ENCODE results near the gene ADCY6.

ADCY6 gene
- 0 to 0.19 (median 0) reads per million in 3 donors for total RNA-seq

GRCh38 chr12:48788854-48789775, at the start of gene ADCY6:
Gene ADCY6 (minus strand): TSS chr12:48789089. CDS start chr12:48783434, 5,655 bp downstream.
- no peak within 1 kb of the TSS for H3K27ac ChIP-seq (ENCODE audit: insufficient read depth, low read length, poor library complexity, severe bottlenecking)
- H3K4me3 ChIP-seq (ENCODE audit: insufficient read depth, low read depth, low read length, poor library complexity, severe bottlenecking), result peak within 1 kb of the TSS; percentile 51
- peaks cover 11% of the 10 kb centered on the region for H3K4me1 ChIP-seq (ENCODE audit: control insufficient read depth, insufficient read depth, low read length, poor library complexity, severe bottlenecking)
- H3K9me3 ChIP-seq (ENCODE audit: control insufficient read depth, low read length), result no peaks in the 10 kb centered on the region
- H3K36me3 ChIP-seq (ENCODE audit: control insufficient read depth, insufficient read depth, low read length), result no peaks in the 10 kb centered on the region
- DNase-seq, result no peak
- peaks cover 22% of the 10 kb centered on the region for H3K27me3 ChIP-seq (replicated peaks; ENCODE audit: control insufficient read depth, insufficient read depth, low read length, poor library complexity, severe bottlenecking)

GRCh38 chr12:48838048-48838447, 49.2 kb upstream of the ADCY6 start:
- peaks cover 67% of the 10 kb centered on the region for H3K36me3 ChIP-seq (ENCODE audit: control insufficient read depth, insufficient read depth, low read length)

GRCh38 chr12:48832321-48833060, 43.6 kb upstream of the ADCY6 start:
- DNase-seq, result no peak
- Histone ChIP-seq H3K36me3 (ENCODE audit: control insufficient read depth, insufficient read depth, low read length) (peaks cover 85% of the 10 kb centered on the region), H3K9me3 (ENCODE audit: control insufficient read depth, low read length) (no peaks in the 10 kb centered on the region), H3K27ac (ENCODE audit: insufficient read depth, low read length, poor library complexity, severe bottlenecking) (no peak overlapping the region), H3K27me3 (replicated peaks; ENCODE audit: control insufficient read depth, insufficient read depth, low read length, poor library complexity, severe bottlenecking) (no peaks in the 10 kb centered on the region), H3K4me3 (ENCODE audit: insufficient read depth, low read depth, low read length, poor library complexity, severe bottlenecking) (no peak overlapping the region), H3K4me1 (ENCODE audit: control insufficient read depth, insufficient read depth, low read length, poor library complexity, severe bottlenecking) (no peaks in the 10 kb centered on the region)

More at GRCh38 chr12:48838048-48838447, 49.2 kb upstream of the ADCY6 start:
- Histone ChIP-seq H3K27ac (ENCODE audit: insufficient read depth, low read length, poor library complexity, severe bottlenecking) (no peak overlapping the region), H3K9me3 (ENCODE audit: control insufficient read depth, low read length) (no peaks in the 10 kb centered on the region), H3K4me3 (ENCODE audit: insufficient read depth, low read depth, low read length, poor library complexity, severe bottlenecking) (no peak overlapping the region), H3K27me3 (replicated peaks; ENCODE audit: control insufficient read depth, insufficient read depth, low read length, poor library complexity, severe bottlenecking) (no peaks in the 10 kb centered on the region), H3K4me1 (ENCODE audit: control insufficient read depth, insufficient read depth, low read length, poor library complexity, severe bottlenecking) (no peaks in the 10 kb centered on the region)
- no peak for DNase-seq

- no peak overlapping the region for H3K27ac ChIP-seq (ENCODE audit: insufficient read depth, low read length, poor library complexity, severe bottlenecking)
- peaks cover 72% of the 10 kb centered on the region for H3K36me3 ChIP-seq (ENCODE audit: control insufficient read depth, insufficient read depth, low read length)
- H3K9me3 ChIP-seq (ENCODE audit: control insufficient read depth, low read length), result no peaks in the 10 kb centered on the region
- H3K27me3 ChIP-seq (replicated peaks; ENCODE audit: control insufficient read depth, insufficient read depth, low read length, poor library complexity, severe bottlenecking), result no peaks in the 10 kb centered on the region
- H3K4me1 ChIP-seq (ENCODE audit: control insufficient read depth, insufficient read depth, low read length, poor library complexity, severe bottlenecking), result no peaks in the 10 kb centered on the region
- DNase-seq, result no peak
- H3K4me3 ChIP-seq (ENCODE audit: insufficient read depth, low read depth, low read length, poor library complexity, severe bottlenecking), result no peak overlapping the region
These were observed 42.4 kb upstream of the ADCY6 start for GRCh38 chr12:48831257-48831656.

GRCh38 chr12:48828841-48829575, 40.1 kb upstream of the ADCY6 start:
- Histone ChIP-seq H3K4me3 (ENCODE audit: insufficient read depth, low read depth, low read length, poor library complexity, severe bottlenecking) (no peak overlapping the region), H3K27me3 (replicated peaks; ENCODE audit: control insufficient read depth, insufficient read depth, low read length, poor library complexity, severe bottlenecking) (no peaks in the 10 kb centered on the region), H3K4me1 (ENCODE audit: control insufficient read depth, insufficient read depth, low read length, poor library complexity, severe bottlenecking) (no peaks in the 10 kb centered on the region), H3K9me3 (ENCODE audit: control insufficient read depth, low read length) (no peaks in the 10 kb centered on the region), H3K36me3 (ENCODE audit: control insufficient read depth, insufficient read depth, low read length) (peaks cover 55% of the 10 kb centered on the region), H3K27ac (ENCODE audit: insufficient read depth, low read length, poor library complexity, severe bottlenecking) (no peak overlapping the region)
- DNase-seq, result no peak

- Histone ChIP-seq H3K27ac (ENCODE audit: insufficient read depth, low read length, poor library complexity, severe bottlenecking) (no peak overlapping the region), H3K4me1 (ENCODE audit: control insufficient read depth, insufficient read depth, low read length, poor library complexity, severe bottlenecking) (no peaks in the 10 kb centered on the region), H3K4me3 (ENCODE audit: insufficient read depth, low read depth, low read length, poor library complexity, severe bottlenecking) (no peak overlapping the region), H3K36me3 (ENCODE audit: control insufficient read depth, insufficient read depth, low read length) (peaks cover 48% of the 10 kb centered on the region), H3K9me3 (ENCODE audit: control insufficient read depth, low read length) (no peaks in the 10 kb centered on the region), H3K27me3 (replicated peaks; ENCODE audit: control insufficient read depth, insufficient read depth, low read length, poor library complexity, severe bottlenecking) (no peaks in the 10 kb centered on the region)
- DNase-seq, result no peak
These were observed 39.4 kb upstream of the ADCY6 start for GRCh38 chr12:48828293-48828692.

- Histone ChIP-seq H3K27ac (ENCODE audit: insufficient read depth, low read length, poor library complexity, severe bottlenecking) (no peak overlapping the region), H3K4me1 (ENCODE audit: control insufficient read depth, insufficient read depth, low read length, poor library complexity, severe bottlenecking) (no peaks in the 10 kb centered on the region), H3K4me3 (ENCODE audit: insufficient read depth, low read depth, low read length, poor library complexity, severe bottlenecking) (no peak overlapping the region), H3K36me3 (ENCODE audit: control insufficient read depth, insufficient read depth, low read length) (peaks cover 41% of the 10 kb centered on the region), H3K27me3 (replicated peaks; ENCODE audit: control insufficient read depth, insufficient read depth, low read length, poor library complexity, severe bottlenecking) (no peaks in the 10 kb centered on the region), H3K9me3 (ENCODE audit: control insufficient read depth, low read length) (no peaks in the 10 kb centered on the region)
- DNase-seq, result no peak
These were observed 38.7 kb upstream of the ADCY6 start for GRCh38 chr12:48827513-48828096.

GRCh38 chr12:48827026-48827425, 38.1 kb upstream of the ADCY6 start:
- Histone ChIP-seq H3K27ac (ENCODE audit: insufficient read depth, low read length, poor library complexity, severe bottlenecking) (no peak overlapping the region), H3K4me1 (ENCODE audit: control insufficient read depth, insufficient read depth, low read length, poor library complexity, severe bottlenecking) (no peaks in the 10 kb centered on the region), H3K4me3 (ENCODE audit: insufficient read depth, low read depth, low read length, poor library complexity, severe bottlenecking) (no peak overlapping the region), H3K27me3 (replicated peaks; ENCODE audit: control insufficient read depth, insufficient read depth, low read length, poor library complexity, severe bottlenecking) (no peaks in the 10 kb centered on the region), H3K36me3 (ENCODE audit: control insufficient read depth, insufficient read depth, low read length) (peaks cover 35% of the 10 kb centered on the region), H3K9me3 (ENCODE audit: control insufficient read depth, low read length) (no peaks in the 10 kb centered on the region)
- DNase-seq, result no peak

GRCh38 chr12:48826209-48826855, 37.4 kb upstream of the ADCY6 start:
- peaks cover 28% of the 10 kb centered on the region for H3K36me3 ChIP-seq (ENCODE audit: control insufficient read depth, insufficient read depth, low read length)
- DNase-seq, result no peak

More at GRCh38 chr12:48826209-48826855, 37.4 kb upstream of the ADCY6 start:
- Histone ChIP-seq H3K4me1 (ENCODE audit: control insufficient read depth, insufficient read depth, low read length, poor library complexity, severe bottlenecking) (no peaks in the 10 kb centered on the region), H3K27me3 (replicated peaks; ENCODE audit: control insufficient read depth, insufficient read depth, low read length, poor library complexity, severe bottlenecking) (no peaks in the 10 kb centered on the region), H3K9me3 (ENCODE audit: control insufficient read depth, low read length) (no peaks in the 10 kb centered on the region), H3K27ac (ENCODE audit: insufficient read depth, low read length, poor library complexity, severe bottlenecking) (no peak overlapping the region), H3K4me3 (ENCODE audit: insufficient read depth, low read depth, low read length, poor library complexity, severe bottlenecking) (no peak overlapping the region)
